Measurements from ENCODE around the gene TDRD12. TPM values are rescaled to one million over a fixed set of nuclear protein-coding genes. Genes with fewer than 3 reads are reported as not detected.
"Not testable (repeated sequence)": the region's sequence is repeated elsewhere in the genome, so short reads cannot be mapped to it uniquely, and the experiment has no call there.

Gene TDRD12
- total RNA-seq, 1 donor from 2014 or later, result 1.6 TPM

DNA sequence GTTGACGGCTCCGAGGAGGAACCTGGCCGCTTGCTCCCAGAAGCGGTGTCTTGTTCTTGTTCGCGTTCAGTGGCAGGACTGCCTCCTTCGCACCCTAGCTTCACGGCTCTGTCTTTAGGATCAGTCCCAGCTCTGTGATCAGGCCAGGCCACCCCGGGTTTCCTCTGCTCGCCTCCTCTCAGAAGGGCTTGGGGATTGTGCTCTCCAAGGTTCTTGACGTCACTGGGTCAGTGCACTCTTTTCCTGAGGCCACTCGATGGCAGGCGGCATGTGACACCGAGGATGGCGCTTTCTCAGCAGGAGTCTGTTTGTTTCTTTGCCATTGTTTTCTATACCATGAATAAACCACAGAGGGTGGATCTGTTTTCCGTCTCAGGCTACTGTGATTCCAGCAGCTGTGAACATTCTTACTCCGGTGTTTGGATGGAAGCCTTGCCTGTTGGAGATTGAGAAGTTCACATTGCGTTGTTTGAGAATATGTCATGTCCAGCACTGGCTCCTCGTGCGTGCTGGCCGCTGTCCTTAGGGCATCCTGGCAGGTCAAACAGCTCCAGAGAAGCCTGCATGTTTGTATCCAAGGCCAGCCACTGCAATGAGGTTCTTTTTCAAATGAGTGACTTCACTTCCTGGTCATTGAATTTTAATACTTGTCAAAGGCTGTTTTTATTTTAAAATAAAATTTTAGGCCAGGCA, 105.5 kb downstream of the TDRD12 start:
- Histone ChIP-seq H3K9ac (ENCODE audit: low read depth in 1 of 3, low read length in 3 of 3) (no peak overlapping the region), H3K27me3 (ENCODE audit: control insufficient read depth in 3 of 3, insufficient read depth in 3 of 3, low read length in 3 of 3) (peaks cover 7 to 25% (median 23%) of the 10 kb centered on the region in 3 donors), H3K4me1 (ENCODE audit: control insufficient read depth in 3 of 3, insufficient read depth in 3 of 3, low read length in 3 of 3) (no peaks in the 10 kb centered on the region), H3K9me3 (ENCODE audit: control insufficient read depth in 3 of 3, low read length in 3 of 3) (peaks cover 0 to 2% (median 0%) of the 10 kb centered on the region in 3 donors), H3K36me3 (ENCODE audit: control insufficient read depth in 3 of 3, insufficient read depth in 3 of 3, low read length in 3 of 3) (no peaks in the 10 kb centered on the region), H3K4me3 (ENCODE audit: low read length in 3 of 3) (no peak overlapping the region), H3K27ac (ENCODE audit: low read depth, low read length) (no peak overlapping the region)

DNA sequence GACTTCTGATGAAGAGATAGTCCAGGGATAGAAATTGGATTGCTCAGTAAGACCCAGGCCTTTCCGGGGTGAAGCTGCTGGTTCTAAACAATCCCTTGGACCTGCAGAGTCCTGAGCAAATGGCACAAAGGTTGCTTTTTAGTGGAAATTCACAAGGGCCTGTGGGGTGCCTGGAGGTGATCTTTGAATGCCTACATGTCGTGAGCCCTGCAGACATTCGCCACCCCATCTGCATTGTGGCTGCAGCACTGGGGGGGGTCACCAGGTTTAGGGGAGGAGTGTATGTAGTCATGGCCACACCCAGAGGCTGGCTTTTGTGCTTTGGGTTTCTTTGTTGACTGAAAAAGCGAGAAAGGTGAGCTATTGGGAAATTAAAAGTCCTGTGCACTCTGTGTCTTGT, 108.6 kb downstream of the TDRD12 start:
- no peak overlapping the region for H3K27ac ChIP-seq (ENCODE audit: low read depth, low read length)
- H3K9ac ChIP-seq (ENCODE audit: low read depth in 1 of 3, low read length in 3 of 3), result no peak overlapping the region
- H3K4me1 ChIP-seq (ENCODE audit: control insufficient read depth in 3 of 3, insufficient read depth in 3 of 3, low read length in 3 of 3), result no peaks in the 10 kb centered on the region
- H3K9me3 ChIP-seq (ENCODE audit: control insufficient read depth in 3 of 3, low read length in 3 of 3), result peaks cover 0 to 2% (median 0%) of the 10 kb centered on the region in 3 donors
- H3K27me3 ChIP-seq (ENCODE audit: control insufficient read depth in 3 of 3, insufficient read depth in 3 of 3, low read length in 3 of 3), result peaks cover 5 to 17% (median 13%) of the 10 kb centered on the region in 3 donors
- no peak overlapping the region for H3K4me3 ChIP-seq (ENCODE audit: low read length in 3 of 3)
- no peaks in the 10 kb centered on the region for H3K36me3 ChIP-seq (ENCODE audit: control insufficient read depth in 3 of 3, insufficient read depth in 3 of 3, low read length in 3 of 3)

DNA sequence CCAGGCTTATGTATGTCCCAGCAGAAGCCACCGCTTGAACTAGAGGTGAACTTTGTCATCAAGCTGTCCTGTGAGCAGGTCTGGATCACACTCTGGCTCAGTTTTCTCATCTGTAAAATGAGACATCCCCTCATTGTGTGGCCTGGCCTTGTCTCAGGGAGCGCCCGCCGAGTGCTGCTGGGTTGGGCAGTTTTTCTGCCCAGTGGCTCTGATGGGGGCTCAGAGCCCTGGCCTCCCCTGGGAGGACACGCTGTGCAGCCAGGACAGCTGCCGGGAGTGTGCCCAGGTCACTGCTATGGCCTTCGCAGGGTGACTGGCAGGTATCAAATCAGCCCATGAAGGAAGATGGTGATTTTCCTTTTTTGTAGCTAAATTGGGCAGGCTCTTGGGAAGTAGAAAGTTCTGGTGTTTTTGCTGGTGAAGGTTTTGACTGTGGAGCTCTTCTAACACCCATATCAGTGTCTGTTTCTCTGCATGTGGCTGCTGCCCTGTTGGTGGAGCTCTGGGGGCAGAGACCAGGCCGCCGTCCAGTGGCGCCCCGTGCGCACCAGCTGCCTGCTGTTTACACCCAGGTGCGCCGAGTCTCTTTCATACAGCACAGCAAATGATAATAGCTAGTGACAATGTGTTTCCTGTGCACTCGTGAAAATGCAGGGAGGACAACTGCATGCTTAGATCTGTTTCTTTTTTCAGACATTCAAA, 109.2 kb downstream of the TDRD12 start:
- Histone ChIP-seq H3K36me3 (ENCODE audit: control insufficient read depth in 3 of 3, insufficient read depth in 3 of 3, low read length in 3 of 3) (no peaks in the 10 kb centered on the region), H3K27me3 (ENCODE audit: control insufficient read depth in 3 of 3, insufficient read depth in 3 of 3, low read length in 3 of 3) (peaks cover 5 to 11% (median 7%) of the 10 kb centered on the region in 3 donors), H3K9ac (ENCODE audit: low read depth in 1 of 3, low read length in 3 of 3) (no peak overlapping the region), H3K27ac (ENCODE audit: low read depth, low read length) (no peak overlapping the region), H3K4me1 (ENCODE audit: control insufficient read depth in 3 of 3, insufficient read depth in 3 of 3, low read length in 3 of 3) (no peaks in the 10 kb centered on the region), H3K4me3 (ENCODE audit: low read length in 3 of 3) (no peak overlapping the region), H3K9me3 (ENCODE audit: control insufficient read depth in 3 of 3, low read length in 3 of 3) (peaks cover 0 to 2% (median 0%) of the 10 kb centered on the region in 3 donors)

DNA sequence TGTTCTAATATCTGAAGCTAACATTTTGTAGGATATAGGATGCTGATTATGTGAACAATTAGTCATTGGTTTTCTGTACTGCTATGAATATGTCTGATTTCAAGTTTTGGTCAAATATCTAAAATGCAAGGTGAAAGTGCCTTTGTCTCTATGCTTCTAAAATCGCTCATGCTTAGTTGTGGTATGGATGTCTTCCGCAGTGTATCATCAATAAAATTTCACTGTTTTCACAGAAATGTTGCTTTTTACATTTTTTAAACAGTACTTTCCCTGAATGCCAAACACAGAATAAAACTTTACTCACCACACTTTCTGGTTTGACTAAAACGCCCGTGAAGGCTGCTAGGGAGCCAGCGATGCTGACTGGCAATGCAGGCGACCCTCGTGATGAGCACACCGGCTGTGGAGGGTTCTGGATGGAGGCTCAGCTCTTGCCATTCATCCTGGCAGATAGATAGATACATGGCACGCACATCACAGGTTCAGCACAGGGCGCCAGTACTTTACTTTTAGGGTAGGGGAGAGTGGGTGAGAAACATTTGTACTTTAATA, 109.9 kb downstream of the TDRD12 start:
- Histone ChIP-seq H3K4me3 (ENCODE audit: low read length in 3 of 3) (no peak overlapping the region), H3K4me1 (ENCODE audit: control insufficient read depth in 3 of 3, insufficient read depth in 3 of 3, low read length in 3 of 3) (no peaks in the 10 kb centered on the region), H3K27ac (ENCODE audit: low read depth, low read length) (no peak overlapping the region), H3K9ac (ENCODE audit: low read depth in 1 of 3, low read length in 3 of 3) (no peak overlapping the region), H3K27me3 (ENCODE audit: control insufficient read depth in 3 of 3, insufficient read depth in 3 of 3, low read length in 3 of 3) (peaks cover under 1 to 6% (median 1%) of the 10 kb centered on the region in 3 donors), H3K9me3 (ENCODE audit: control insufficient read depth in 3 of 3, low read length in 3 of 3) (peaks cover 0 to 2% (median 0%) of the 10 kb centered on the region in 3 donors), H3K36me3 (ENCODE audit: control insufficient read depth in 3 of 3, insufficient read depth in 3 of 3, low read length in 3 of 3) (no peaks in the 10 kb centered on the region)

DNA sequence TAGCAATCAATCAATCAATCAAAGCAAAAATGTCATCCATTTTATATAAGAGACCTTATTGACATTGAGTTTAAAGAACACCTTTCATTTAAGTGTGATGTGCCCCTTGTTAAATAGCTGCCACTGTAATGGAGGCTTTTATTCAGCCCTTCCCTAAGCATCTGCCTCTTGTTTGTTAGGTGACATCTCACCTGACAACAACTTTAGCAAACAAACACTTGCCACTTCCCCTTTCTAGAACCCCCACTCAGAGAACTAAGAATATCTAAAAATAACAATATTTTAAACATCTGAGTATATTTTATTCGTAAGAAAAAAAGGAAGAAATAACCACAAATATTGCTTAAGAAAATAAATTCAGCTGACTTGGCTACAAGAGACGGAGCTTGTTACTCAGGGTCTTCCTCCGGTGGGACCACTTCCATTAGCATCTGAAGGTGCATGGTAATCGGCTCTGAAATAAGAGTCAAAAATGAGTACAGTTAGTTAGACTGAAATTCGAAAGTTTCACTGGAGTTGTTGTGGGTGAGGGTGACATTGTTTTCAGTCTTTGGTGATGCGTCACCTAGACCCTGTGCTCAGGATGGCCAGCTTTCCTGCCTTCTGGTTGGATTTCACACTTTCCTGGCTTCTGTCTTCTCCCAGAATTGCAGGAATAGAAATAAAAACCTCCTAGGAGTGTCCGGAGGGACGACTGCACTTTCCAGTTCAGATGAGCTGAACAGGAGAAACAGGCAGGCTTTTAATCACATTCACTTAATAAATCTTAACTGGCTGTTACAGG, 110.9 kb downstream of the TDRD12 start:
- Histone ChIP-seq H3K27ac (ENCODE audit: low read depth, low read length) (no peak overlapping the region), H3K9me3 (ENCODE audit: control insufficient read depth in 3 of 3, low read length in 3 of 3) (no peaks in the 10 kb centered on the region), H3K9ac (ENCODE audit: low read depth in 1 of 3, low read length in 3 of 3) (no peak overlapping the region), H3K27me3 (ENCODE audit: control insufficient read depth in 3 of 3, insufficient read depth in 3 of 3, low read length in 3 of 3) (no peaks in the 10 kb centered on the region), H3K36me3 (ENCODE audit: control insufficient read depth in 3 of 3, insufficient read depth in 3 of 3, low read length in 3 of 3) (no peaks in the 10 kb centered on the region), H3K4me1 (ENCODE audit: control insufficient read depth in 3 of 3, insufficient read depth in 3 of 3, low read length in 3 of 3) (no peaks in the 10 kb centered on the region), H3K4me3 (ENCODE audit: low read length in 3 of 3) (no peak overlapping the region)

DNA sequence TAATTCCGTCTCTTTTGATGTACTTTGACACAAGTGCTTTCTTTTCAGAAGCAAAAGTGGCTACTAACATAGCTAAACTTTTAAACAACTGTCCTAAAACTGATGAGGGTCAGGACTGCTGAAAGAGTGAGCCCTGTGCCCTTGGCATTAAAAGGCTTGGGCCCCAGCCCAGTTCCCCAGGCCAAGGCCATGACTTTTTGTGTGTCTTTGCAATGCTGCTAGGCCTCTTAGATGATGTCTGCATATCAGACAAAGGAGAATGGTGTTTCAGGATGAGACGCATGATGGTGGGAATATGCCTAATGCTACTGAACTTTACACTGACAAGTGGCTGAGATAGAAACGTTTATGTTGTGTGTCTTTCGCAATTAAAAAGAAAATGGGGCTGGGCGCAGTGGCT, 112.0 kb downstream of the TDRD12 start:
- Histone ChIP-seq H3K4me3 (ENCODE audit: low read length in 3 of 3) (no peak overlapping the region), H3K36me3 (ENCODE audit: control insufficient read depth in 3 of 3, insufficient read depth in 3 of 3, low read length in 3 of 3) (no peaks in the 10 kb centered on the region), H3K27me3 (ENCODE audit: control insufficient read depth in 3 of 3, insufficient read depth in 3 of 3, low read length in 3 of 3) (no peaks in the 10 kb centered on the region), H3K9ac (ENCODE audit: low read depth in 1 of 3, low read length in 3 of 3) (no peak overlapping the region), H3K9me3 (ENCODE audit: control insufficient read depth in 3 of 3, low read length in 3 of 3) (no peaks in the 10 kb centered on the region), H3K27ac (ENCODE audit: low read depth, low read length) (no peak overlapping the region), H3K4me1 (ENCODE audit: control insufficient read depth in 3 of 3, insufficient read depth in 3 of 3, low read length in 3 of 3) (no peaks in the 10 kb centered on the region)

DNA sequence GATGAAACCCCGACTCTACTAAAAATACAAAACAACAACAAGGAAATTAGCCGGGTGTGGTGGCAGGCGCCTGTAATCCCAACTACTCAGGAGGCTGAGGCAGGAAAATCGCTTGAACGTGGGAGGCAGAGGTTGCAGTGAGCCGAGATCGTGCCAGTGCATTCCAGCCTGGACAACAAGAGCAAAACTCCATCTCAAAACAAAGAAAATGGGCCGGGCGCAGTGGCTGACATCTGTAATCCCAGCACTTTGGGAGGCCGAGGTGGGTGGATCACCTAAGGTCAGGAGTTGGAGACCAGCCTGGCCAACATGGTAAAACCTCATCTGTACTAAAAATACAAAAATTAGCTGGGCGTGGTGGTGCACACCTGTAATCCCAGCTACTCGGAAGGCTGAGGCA, 112.5 kb downstream of the TDRD12 start:
- H3K27ac ChIP-seq (ENCODE audit: low read depth, low read length); H3K36me3 ChIP-seq (ENCODE audit: control insufficient read depth in 3 of 3, insufficient read depth in 3 of 3, low read length in 3 of 3); H3K27me3 ChIP-seq (ENCODE audit: control insufficient read depth in 3 of 3, insufficient read depth in 3 of 3, low read length in 3 of 3); H3K4me1 ChIP-seq (ENCODE audit: control insufficient read depth in 3 of 3, insufficient read depth in 3 of 3, low read length in 3 of 3); H3K9me3 ChIP-seq (ENCODE audit: control insufficient read depth in 3 of 3, low read length in 3 of 3); H3K9ac ChIP-seq (ENCODE audit: low read depth in 1 of 3, low read length in 3 of 3); H3K4me3 ChIP-seq (ENCODE audit: low read length in 3 of 3): not testable (repeated sequence)

DNA sequence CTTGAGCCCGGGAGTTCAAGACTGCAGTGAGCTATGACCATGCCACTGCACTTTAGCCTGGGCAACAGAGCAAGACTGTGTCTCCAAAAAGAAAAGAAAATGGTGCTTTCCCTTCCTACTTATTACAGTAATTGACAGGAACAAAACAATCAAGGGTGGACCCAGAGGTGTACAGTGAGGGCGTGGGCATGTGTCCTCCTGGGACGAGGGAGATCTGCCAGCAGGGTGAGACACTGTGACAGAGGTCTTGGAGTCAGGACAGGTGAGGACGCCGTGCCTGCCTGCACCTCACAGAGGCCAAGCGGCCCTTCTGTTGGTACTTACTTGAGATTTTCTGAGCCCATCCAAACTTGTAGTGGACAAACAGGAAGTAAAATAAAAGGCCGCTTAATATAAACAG, 113.3 kb downstream of the TDRD12 start:
- not testable (repeated sequence) for H3K27ac ChIP-seq (ENCODE audit: low read depth, low read length); H3K4me3 ChIP-seq (ENCODE audit: low read length in 3 of 3); H3K9ac ChIP-seq (ENCODE audit: low read depth in 1 of 3, low read length in 3 of 3); H3K4me1 ChIP-seq (ENCODE audit: control insufficient read depth in 3 of 3, insufficient read depth in 3 of 3, low read length in 3 of 3); H3K9me3 ChIP-seq (ENCODE audit: control insufficient read depth in 3 of 3, low read length in 3 of 3); H3K36me3 ChIP-seq (ENCODE audit: control insufficient read depth in 3 of 3, insufficient read depth in 3 of 3, low read length in 3 of 3); H3K27me3 ChIP-seq (ENCODE audit: control insufficient read depth in 3 of 3, insufficient read depth in 3 of 3, low read length in 3 of 3)

DNA sequence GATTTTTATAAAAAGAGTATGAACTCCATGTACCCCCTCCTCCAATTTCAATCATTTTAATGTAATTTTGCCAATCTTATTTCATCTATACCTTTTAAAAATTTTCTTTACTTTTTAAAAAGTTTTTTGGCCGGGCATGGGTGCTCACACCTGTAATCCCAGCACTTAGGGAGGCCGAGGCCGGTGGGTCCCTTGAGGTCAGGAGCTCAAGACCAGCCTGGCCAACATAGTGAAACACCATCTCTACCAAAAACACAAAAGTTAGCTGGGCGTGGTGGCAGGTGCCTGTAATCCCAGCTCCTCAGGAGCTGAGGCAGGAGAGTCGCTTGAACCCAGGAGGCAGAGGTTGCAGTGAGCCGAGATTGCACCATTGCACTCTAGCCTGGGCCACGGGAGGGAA, 113.8 kb downstream of the TDRD12 start:
- not testable (repeated sequence) for H3K4me1 ChIP-seq (ENCODE audit: control insufficient read depth in 3 of 3, insufficient read depth in 3 of 3, low read length in 3 of 3); H3K4me3 ChIP-seq (ENCODE audit: low read length in 3 of 3); H3K9ac ChIP-seq (ENCODE audit: low read depth in 1 of 3, low read length in 3 of 3); H3K27me3 ChIP-seq (ENCODE audit: control insufficient read depth in 3 of 3, insufficient read depth in 3 of 3, low read length in 3 of 3); H3K27ac ChIP-seq (ENCODE audit: low read depth, low read length); H3K36me3 ChIP-seq (ENCODE audit: control insufficient read depth in 3 of 3, insufficient read depth in 3 of 3, low read length in 3 of 3); H3K9me3 ChIP-seq (ENCODE audit: control insufficient read depth in 3 of 3, low read length in 3 of 3)

DNA sequence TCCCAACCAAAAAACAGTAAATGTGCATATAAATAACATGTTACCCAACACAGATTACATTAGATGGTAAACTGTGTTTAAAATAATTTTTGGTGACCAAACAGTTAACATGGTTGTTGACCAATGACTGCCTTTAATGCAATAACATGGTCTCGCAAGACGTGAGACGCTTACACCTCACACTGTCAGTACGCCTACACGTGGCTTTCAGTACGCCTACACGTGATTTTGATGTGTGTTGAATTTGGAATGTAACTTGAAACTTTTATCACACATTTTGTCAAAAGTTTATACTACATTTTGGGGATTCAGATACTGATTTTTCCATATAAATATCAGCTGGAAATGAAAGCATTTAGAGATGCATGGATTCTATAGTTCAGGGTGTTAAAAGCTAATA, 118.0 kb downstream of the TDRD12 start:
- Histone ChIP-seq H3K4me1 (ENCODE audit: control insufficient read depth in 3 of 3, insufficient read depth in 3 of 3, low read length in 3 of 3) (no peaks in the 10 kb centered on the region), H3K27ac (ENCODE audit: low read depth, low read length) (no peak overlapping the region), H3K27me3 (ENCODE audit: control insufficient read depth in 3 of 3, insufficient read depth in 3 of 3, low read length in 3 of 3) (no peaks in the 10 kb centered on the region), H3K4me3 (ENCODE audit: low read length in 3 of 3) (no peak overlapping the region), H3K36me3 (ENCODE audit: control insufficient read depth in 3 of 3, insufficient read depth in 3 of 3, low read length in 3 of 3) (no peaks in the 10 kb centered on the region), H3K9me3 (ENCODE audit: control insufficient read depth in 3 of 3, low read length in 3 of 3) (peaks cover 0 to 3% (median 0%) of the 10 kb centered on the region in 3 donors), H3K9ac (ENCODE audit: low read depth in 1 of 3, low read length in 3 of 3) (no peak overlapping the region)

All from skeletal muscle tissue (tissue), 4 donors.